GM21576 (cell line): ENCODE data around the gene JMY.
"Not testable (repeated sequence)": the region's sequence is repeated elsewhere in the genome, so short reads cannot be mapped to it uniquely, and the experiment has no call there.

Experiments
- ATAC-seq: cut with Tn5 transposase; IDR thresholded peaks from one replicate; pipeline ENCODE4 v1.9.1; 2021; ENCODE audit warnings: mild to moderate bottlenecking, moderate library complexity; ENCODE audit not compliant: unreplicated experiment

The JMY gene

GRCh38 chr5:79236970-79237739 lies 1.2 kb downstream of the JMY start:
- ATAC-seq = peak; percentile 32

DNA sequence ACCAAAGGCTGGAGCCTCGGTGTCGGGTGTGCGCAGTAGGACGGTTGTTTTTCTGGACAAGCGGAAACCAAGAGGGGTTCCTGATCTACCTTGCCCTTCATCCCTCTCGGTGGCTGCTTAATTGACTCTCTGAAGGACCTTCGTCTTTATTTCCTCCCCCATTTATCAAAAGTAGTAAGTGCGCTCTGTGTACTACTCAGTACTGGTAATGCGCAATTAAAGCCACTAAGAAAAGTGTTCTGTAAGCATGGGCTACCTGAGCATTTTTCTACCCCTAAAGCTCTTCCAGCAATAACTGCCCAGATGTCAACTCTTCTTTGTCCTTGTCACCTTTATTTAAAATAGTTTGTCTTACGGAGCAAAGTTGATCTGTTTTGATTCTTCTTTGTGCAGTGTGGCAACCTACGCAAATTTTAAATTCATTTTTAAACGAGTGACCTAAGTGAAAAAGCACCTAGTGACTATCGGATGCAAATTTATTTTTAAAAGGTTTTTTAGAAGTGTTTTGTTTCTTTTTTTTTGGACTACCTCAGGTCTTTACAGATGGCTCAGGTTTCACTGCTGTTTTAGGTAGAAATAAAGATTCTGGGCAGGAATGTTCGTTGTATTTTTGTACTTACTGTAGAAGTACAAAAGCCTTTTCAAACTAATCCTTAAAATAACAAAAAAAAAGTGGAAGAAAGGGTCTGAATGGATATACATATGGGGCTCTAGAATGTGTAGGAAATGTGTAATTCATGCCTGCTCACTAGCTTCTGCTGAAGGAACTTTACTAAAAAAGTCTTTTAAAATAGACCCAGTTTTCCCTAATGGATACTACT lies 2.0 kb downstream of the JMY start:
- ATAC-seq = peak; percentile 1

GRCh38 chr5:79240561-79240960 lies 4.6 kb downstream of the JMY start:
- ATAC-seq = no peak

DNA sequence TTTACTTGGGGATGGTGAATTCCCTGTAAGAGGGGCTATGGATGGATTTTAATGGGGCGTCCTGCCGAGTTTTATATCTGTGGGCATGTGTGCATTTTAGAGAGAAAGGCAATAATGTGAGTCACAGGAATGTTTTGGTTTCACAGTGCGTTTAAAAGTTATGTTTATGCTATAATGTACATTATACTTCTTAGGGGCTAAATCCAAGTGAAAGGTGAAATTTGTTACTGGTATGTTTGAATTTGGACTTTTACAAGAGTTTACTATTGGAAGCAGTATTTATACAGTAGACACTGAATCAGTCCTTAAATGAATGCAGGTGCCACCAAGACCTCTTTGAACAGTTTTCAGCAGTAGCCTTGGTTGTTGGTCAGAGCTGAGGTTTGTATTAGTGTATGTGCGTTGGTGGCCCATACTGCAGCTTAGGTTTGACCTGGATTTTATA lies 5.6 kb downstream of the JMY start:
- no peak for ATAC-seq

- ATAC-seq = no peak
Measured at GRCh38 chr5:79242242-79243039, 6.5 kb downstream of the JMY start.

DNA sequence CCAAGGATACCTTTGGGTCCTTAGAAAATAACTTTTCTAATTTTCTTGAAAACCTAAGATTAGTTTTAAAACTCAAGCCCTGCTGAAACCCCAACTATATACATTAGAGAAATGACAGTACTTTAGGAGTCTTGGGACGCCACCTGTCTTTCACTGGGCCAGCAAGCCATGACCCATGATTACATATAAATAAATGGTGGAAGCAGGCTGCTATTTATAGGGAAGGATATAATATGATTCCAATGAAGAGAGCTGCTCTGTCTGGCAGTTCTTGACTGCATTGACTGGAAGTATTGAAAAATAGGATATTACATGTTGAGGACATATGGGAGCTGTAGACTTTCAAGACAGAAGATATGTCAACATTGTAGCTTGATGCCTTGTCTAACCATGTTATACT lies 7.3 kb downstream of the JMY start:
- no peak for ATAC-seq

- ATAC-seq = not testable (repeated sequence)
Measured at GRCh38 chr5:79254067-79254466, 18.1 kb downstream of the JMY start.

GRCh38 chr5:79255786-79256557 lies 20.0 kb downstream of the JMY start:
- peak; percentile 72 for ATAC-seq

GRCh38 chr5:79256563-79256962 lies 20.6 kb downstream of the JMY start:
- ATAC-seq = no peak

DNA sequence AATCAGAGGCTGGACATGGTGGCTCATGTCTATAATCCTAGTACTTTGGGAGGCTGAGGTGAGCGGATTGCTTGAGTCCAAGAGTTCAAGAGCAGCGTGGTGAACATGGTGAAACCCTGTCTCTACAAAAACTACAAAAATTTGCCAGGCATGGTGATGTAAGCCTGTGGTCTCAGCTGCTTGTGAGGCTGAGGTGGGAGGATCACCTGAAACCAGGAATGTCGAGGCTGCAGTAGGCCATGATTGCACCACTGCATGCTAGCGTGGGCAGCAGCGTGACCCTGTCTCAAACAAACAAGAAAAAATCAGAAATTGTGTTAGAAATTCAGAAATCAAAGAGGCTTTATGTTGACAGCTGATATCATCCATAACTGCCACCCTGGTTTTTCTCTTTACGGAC lies 21.4 kb downstream of the JMY start:
- no peak for ATAC-seq

GRCh38 chr5:79258801-79259200 lies 22.9 kb downstream of the JMY start:
- ATAC-seq = no peak

GRCh38 chr5:79259383-79259782 lies 23.5 kb downstream of the JMY start:
- no peak for ATAC-seq

DNA sequence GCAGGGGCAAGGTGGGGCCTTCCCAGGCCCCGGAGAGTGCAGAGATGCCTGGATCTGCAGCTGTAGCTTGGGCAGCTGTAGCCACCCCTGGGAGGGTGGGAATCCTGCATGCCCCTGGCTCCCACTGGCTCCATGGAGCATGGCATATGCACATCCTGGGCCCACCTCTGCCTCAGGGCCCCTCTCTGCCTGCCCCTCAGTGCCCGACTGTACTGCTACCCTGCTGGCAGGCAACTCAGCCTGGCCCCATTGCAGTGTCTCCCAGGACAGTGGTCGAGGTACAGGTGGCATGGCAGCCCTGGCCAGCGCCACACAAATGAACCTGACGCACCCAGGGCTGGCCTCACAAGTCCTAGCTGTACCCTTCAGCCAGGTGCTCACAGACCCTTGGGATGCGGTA lies 23.9 kb downstream of the JMY start:
- no peak for ATAC-seq

- ATAC-seq = no peak
Measured at GRCh38 chr5:79261897-79262296, 26.0 kb downstream of the JMY start.

DNA sequence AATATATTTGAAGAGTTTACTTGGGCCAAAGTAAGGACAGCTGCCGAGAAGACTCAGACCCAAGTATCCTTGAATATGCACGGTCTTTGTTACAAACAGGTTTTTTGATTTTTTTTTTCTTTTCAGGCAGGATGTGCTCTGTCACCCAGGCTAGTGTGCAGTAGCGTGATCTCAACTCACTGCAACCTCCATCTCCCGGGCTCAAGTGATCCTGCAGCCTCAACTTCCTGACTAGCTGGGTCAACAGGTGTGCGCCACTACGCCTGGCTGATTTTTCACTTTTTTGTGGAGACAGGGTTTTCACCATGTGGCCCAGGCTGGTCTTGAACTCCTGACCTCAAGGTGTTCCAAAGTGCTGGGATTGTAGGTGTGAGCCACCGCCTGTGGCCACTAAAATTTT lies 27.4 kb downstream of the JMY start:
- peak; percentile 54 for ATAC-seq

DNA sequence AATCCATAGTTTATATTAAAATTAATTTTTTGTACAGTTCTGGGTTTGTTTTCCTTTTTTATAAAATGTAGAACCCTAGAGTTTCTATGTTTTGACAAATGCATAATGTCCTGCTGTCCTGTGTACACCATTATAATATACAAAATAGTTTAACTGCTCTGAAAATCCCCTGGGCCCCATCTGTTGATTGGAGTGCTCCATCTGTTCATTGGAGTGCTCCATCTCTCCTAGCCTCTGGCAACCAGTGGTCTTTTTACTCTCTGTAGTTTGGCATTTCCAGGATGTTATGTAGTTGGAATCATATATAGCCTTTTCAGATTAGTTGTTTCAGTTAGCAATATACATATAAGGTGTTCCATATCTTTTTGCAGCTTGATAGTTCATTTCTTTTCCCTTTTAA lies 31.2 kb downstream of the JMY start:
- ATAC-seq = no peak

DNA sequence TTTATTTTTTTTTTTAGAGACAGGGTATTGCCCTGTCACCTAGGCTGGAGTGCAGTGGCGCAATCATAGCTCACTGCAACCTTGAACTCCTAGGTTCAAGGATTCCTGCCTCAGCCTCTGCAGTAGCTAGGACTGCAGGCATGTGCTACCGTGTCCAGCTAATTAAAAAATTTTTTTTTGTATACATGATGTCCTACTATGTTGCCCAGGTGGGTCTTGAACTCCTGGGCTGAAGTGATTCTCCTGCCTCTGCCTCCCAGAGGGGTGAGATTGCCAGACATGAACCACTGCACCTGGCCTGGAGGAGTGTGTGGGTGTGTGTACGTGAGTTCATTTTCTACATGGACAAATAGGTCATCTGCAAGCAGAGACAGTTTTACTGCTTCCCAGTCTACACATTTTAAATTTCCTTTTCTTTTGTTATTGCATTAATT lies 33.8 kb downstream of the JMY start:
- ATAC-seq = no peak

DNA sequence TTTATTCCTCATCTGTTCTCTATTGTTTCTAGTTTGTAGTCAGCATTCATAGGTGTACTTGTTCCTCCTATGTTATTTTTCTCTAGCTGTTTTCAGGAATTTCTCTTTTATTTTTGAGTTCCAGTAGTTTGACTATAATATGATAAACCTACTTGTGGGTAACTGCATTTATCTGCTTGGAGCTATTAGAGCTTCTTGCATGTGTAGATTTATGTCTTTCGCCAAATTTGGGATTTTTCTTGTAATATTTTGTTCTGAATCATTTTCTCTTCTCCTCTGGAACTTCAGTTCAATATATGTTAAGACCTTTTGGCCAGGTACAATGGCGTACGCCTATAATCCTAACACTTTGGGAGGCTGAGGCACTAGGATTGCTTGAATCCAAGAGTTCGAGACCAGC lies 37.4 kb downstream of the JMY start:
- no peak for ATAC-seq

DNA sequence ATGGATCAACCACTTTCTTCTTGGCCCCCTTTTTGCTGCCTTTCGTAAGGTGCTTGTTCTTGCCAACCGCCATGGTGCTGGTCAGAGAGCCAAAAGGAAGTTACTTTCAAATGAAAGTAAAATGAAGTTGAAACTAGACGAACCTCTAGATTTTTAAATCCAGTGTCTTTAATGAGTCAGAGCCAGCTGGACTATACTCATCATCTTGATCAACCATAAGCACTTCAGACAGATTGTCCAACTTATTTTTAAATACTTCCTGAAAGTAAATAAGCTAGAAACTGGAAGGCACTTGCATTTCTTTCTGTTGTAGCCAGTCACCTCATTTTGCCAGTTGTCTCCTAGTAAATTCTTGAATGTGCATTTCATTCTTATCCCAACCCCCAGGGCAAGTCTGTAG lies 48.9 kb downstream of the JMY start:
- ATAC-seq = no peak

- no peak for ATAC-seq
Measured at GRCh38 chr5:79285285-79285684, 49.4 kb downstream of the JMY start.

DNA sequence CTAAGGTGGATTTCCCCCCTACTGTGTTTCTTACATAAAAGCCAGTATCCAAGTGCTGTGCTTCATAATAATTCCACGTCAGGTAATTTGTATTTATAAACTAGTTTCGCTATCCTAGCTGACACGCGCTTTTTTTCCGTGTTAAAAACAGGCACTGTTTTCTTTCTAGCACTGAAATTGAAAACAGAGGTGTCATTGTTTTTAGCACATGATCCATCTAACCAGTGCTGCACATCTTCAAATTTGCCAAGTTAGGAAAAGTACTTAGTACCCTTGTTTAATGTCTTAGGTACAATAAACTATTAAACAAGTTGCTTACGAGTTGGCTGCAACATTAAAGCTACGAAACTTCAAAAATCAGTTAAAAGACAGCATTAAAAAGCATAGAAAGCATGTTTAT lies 49.9 kb downstream of the JMY start:
- ATAC-seq = no peak
